Measurements from ENCODE around the gene CSNK1D. TPM values are rescaled to one million over a fixed set of nuclear protein-coding genes. Genes with fewer than 3 reads are reported as not detected.

The CSNK1D gene
- total and polyA plus RNA-seq, 10 of the 15 experiments (the other 5 are each of a cell fraction or from before 2014, with no cell fraction given): 5.7 to 105 (median 58.1) TPM

DNA sequence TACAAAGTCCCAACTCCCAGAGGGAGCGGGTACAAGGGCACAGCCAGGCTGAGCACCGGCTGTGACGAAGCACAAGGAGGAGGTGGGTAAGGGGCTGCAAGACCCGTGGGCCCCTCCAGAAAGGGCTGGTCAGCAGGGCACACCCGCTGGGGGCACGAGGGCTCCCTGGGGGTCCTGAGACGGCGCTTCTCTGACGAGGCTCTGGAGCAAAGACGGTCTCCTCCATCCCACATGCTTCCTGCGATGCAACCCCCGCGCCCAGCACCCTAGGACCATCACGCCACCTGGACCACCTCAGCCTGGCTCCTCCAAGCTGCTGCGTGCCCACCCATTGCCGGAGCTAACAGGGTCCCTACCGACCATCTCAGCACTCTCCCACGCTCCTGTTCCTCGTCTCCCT lies 69.6 kb downstream of the CSNK1D start:
- H3K27ac ChIP-seq (ENCODE audit: control insufficient read depth, insufficient read depth): no peak overlapping the region
- intact Hi-C loops (cut with micrococcal nuclease; ENCODE audit: unreplicated experiment) (no loop called here), in situ Hi-C loops (cut with MboI) (no loop called here)
- H3K4me1 ChIP-seq (ENCODE audit: control insufficient read depth, insufficient read depth, low read length): peaks cover 9% of the 10 kb centered on the region
- H4K20me1 ChIP-seq (ENCODE audit: control insufficient read depth, insufficient read depth): no peaks in the 10 kb centered on the region
- no peaks in the 10 kb centered on the region for H3K27me3 ChIP-seq (replicated peaks in 1 of 2; ENCODE audit: control insufficient read depth in 2 of 2, insufficient read depth in 2 of 2, low read length in 1 of 2)
- ChIA-PET SMC1A (ENCODE audit: uncharacterized antibody, unreplicated experiment) (interaction anchor here (0.6 kb wide), 1 partner anchor 13 kb away, joined by 3 read pairs; no protein-coding TSS in a partner anchor), CTCF (interaction anchor here (0.7 to 1.7 kb wide), 3 partner anchors 32 to 128 kb away, joined by 3 to 5 read pairs (median 3); no protein-coding TSS in a partner anchor), RAD21 (ENCODE audit: unreplicated experiment) (interaction anchor here (1.8 kb wide), 1 partner anchor 38 kb away, joined by 4 read pairs; no protein-coding TSS in a partner anchor), POLR2A (no interaction called here)
- 78% methylated on average over 19 of the region's 19 CpGs for WGBS (ENCODE audit: insufficient coverage, insufficient replicate concordance, low lambda C conversion rate, missing lambda C conversion rate)
- no peak overlapping the region for H2AFZ ChIP-seq (ENCODE audit: control insufficient read depth, low read depth, low read length)
- no peaks in the 10 kb centered on the region for H3K9me3 ChIP-seq (replicated peaks; ENCODE audit: control insufficient read depth, insufficient read depth, low read length)
- no peak overlapping the region for H3K4me2 ChIP-seq (ENCODE audit: control insufficient read depth, insufficient read depth)
- ATAC-seq (no peak), DNase-seq (ENCODE audit: low read depth, low spot score) (no peak), FAIRE-seq (no peak)
- H3K79me2 ChIP-seq (ENCODE audit: control insufficient read depth, insufficient read depth, low read length): no peaks in the 10 kb centered on the region
- BruUV-seq (replicated peaks): no TSS peak
- no peak overlapping the region for H3K4me3 ChIP-seq
- no peaks in the 10 kb centered on the region; a peak in 1 of 4 replicates for H3K36me3 ChIP-seq (ENCODE audit: control insufficient read depth in 2 of 2, insufficient read depth in 2 of 2, low read length in 1 of 2)
- H3K9ac ChIP-seq (ENCODE audit: control insufficient read depth, insufficient read depth, low read length): no peak overlapping the region
- TF ChIP-seq JUNB (IDR thresholded peaks at IDR 0.05): no peak
- TF ChIP-seq, protein P1, sequence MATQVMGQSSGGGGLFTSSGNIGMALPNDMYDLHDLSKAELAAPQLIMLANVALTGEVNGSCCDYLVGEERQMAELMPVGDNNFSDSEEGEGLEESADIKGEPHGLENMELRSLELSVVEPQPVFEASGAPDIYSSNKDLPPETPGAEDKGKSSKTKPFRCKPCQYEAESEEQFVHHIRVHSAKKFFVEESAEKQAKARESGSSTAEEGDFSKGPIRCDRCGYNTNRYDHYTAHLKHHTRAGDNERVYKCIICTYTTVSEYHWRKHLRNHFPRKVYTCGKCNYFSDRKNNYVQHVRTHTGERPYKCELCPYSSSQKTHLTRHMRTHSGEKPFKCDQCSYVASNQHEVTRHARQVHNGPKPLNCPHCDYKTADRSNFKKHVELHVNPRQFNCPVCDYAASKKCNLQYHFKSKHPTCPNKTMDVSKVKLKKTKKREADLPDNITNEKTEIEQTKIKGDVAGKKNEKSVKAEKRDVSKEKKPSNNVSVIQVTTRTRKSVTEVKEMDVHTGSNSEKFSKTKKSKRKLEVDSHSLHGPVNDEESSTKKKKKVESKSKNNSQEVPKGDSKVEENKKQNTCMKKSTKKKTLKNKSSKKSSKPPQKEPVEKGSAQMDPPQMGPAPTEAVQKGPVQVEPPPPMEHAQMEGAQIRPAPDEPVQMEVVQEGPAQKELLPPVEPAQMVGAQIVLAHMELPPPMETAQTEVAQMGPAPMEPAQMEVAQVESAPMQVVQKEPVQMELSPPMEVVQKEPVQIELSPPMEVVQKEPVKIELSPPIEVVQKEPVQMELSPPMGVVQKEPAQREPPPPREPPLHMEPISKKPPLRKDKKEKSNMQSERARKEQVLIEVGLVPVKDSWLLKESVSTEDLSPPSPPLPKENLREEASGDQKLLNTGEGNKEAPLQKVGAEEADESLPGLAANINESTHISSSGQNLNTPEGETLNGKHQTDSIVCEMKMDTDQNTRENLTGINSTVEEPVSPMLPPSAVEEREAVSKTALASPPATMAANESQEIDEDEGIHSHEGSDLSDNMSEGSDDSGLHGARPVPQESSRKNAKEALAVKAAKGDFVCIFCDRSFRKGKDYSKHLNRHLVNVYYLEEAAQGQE (IDR thresholded peaks at IDR 0.05; ENCODE audit: low read depth, low read length): no peak
- no peak for TF ChIP-seq RELA (IDR thresholded peaks at IDR 0.05; ENCODE audit: borderline replicate concordance, partially characterized antibody)
- TF ChIP-seq, protein P2, sequence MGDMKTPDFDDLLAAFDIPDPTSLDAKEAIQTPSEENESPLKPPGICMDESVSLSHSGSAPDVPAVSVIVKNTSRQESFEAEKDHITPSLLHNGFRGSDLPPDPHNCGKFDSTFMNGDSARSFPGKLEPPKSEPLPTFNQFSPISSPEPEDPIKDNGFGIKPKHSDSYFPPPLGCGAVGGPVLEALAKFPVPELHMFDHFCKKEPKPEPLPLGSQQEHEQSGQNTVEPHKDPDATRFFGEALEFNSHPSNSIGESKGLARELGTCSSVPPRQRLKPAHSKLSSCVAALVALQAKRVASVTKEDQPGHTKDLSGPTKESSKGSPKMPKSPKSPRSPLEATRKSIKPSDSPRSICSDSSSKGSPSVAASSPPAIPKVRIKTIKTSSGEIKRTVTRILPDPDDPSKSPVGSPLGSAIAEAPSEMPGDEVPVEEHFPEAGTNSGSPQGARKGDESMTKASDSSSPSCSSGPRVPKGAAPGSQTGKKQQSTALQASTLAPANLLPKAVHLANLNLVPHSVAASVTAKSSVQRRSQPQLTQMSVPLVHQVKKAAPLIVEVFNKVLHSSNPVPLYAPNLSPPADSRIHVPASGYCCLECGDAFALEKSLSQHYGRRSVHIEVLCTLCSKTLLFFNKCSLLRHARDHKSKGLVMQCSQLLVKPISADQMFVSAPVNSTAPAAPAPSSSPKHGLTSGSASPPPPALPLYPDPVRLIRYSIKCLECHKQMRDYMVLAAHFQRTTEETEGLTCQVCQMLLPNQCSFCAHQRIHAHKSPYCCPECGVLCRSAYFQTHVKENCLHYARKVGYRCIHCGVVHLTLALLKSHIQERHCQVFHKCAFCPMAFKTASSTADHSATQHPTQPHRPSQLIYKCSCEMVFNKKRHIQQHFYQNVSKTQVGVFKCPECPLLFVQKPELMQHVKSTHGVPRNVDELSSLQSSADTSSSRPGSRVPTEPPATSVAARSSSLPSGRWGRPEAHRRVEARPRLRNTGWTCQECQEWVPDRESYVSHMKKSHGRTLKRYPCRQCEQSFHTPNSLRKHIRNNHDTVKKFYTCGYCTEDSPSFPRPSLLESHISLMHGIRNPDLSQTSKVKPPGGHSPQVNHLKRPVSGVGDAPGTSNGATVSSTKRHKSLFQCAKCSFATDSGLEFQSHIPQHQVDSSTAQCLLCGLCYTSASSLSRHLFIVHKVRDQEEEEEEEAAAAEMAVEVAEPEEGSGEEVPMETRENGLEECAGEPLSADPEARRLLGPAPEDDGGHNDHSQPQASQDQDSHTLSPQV (IDR thresholded peaks at IDR 0.05): no peak
- no peak for TF ChIP-seq ZNF24 (IDR thresholded peaks at IDR 0.05)
- no peak for TF ChIP-seq RUNX3 (IDR thresholded peaks at IDR 0.05; ENCODE audit: low read length)
- TF ChIP-seq GATAD2B (conservative IDR thresholded peaks at IDR 0.05; ENCODE audit: low read depth): no peak
- no peak for TF ChIP-seq EED (IDR thresholded peaks at IDR 0.05; ENCODE audit: low read depth)
- TF ChIP-seq CBX3 (IDR thresholded peaks at IDR 0.05; ENCODE audit: borderline replicate concordance, low read depth): no peak
- TF ChIP-seq RBBP5 (conservative IDR thresholded peaks at IDR 0.05): no peak
- TF ChIP-seq, protein P3, sequence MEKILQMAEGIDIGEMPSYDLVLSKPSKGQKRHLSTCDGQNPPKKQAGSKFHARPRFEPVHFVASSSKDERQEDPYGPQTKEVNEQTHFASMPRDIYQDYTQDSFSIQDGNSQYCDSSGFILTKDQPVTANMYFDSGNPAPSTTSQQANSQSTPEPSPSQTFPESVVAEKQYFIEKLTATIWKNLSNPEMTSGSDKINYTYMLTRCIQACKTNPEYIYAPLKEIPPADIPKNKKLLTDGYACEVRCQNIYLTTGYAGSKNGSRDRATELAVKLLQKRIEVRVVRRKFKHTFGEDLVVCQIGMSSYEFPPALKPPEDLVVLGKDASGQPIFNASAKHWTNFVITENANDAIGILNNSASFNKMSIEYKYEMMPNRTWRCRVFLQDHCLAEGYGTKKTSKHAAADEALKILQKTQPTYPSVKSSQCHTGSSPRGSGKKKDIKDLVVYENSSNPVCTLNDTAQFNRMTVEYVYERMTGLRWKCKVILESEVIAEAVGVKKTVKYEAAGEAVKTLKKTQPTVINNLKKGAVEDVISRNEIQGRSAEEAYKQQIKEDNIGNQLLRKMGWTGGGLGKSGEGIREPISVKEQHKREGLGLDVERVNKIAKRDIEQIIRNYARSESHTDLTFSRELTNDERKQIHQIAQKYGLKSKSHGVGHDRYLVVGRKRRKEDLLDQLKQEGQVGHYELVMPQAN (conservative IDR thresholded peaks at IDR 0.05): no peak
- no peak for TF ChIP-seq CREM (IDR thresholded peaks at IDR 0.05; ENCODE audit: low read depth)
- TF ChIP-seq, protein P4, sequence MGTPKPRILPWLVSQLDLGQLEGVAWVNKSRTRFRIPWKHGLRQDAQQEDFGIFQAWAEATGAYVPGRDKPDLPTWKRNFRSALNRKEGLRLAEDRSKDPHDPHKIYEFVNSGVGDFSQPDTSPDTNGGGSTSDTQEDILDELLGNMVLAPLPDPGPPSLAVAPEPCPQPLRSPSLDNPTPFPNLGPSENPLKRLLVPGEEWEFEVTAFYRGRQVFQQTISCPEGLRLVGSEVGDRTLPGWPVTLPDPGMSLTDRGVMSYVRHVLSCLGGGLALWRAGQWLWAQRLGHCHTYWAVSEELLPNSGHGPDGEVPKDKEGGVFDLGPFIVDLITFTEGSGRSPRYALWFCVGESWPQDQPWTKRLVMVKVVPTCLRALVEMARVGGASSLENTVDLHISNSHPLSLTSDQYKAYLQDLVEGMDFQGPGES (IDR thresholded peaks at IDR 0.05): no peak
- no peak for TF ChIP-seq NR2C2 (IDR thresholded peaks at IDR 0.05; ENCODE audit: borderline replicate concordance, control insufficient read depth, insufficient read length, low read depth)
- TF ChIP-seq MTA3 (IDR thresholded peaks at IDR 0.05; ENCODE audit: borderline replicate concordance, low read length): no peak
- no peak for TF ChIP-seq ZNF217 (IDR thresholded peaks at IDR 0.05)

All from GM12878 (cell line).